NCI-H2227 (cell line): ENCODE data around the gene HAX1.
"Not testable (repeated sequence)": the region's sequence is repeated elsewhere in the genome, so short reads cannot be mapped to it uniquely, and the experiment has no call there.

Source experiments
- DNase-seq: peaks from one replicate; lab custom pipeline; 2025; ENCODE audit not compliant: unreplicated experiment; lab: John Stamatoyannopoulos, UW

The HAX1 gene

DNA sequence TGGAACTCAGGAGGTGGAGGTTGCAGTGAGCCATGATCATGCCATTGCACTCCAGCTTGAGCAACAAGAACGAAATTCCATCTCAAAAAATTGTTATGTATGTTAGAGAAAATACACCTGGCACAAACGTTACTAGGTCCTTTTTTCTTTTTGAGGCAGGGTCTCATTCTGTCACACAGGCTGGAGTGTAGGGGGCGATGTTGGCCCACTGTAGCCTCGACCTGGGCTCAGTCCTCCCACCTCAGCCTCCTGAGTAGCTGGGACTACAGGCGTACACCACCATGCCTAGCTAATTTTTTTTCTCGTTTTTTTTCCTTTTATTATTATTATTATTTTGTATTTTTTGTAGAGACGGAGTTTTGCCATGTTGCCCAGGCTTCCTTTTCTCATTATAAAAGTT lies 4.4 kb downstream of the HAX1 start:
- DNase-seq = no peak

GRCh38 chr1:154287591-154287990 lies 15.2 kb downstream of the HAX1 start:
- not testable (repeated sequence) for DNase-seq

GRCh38 chr1:154288661-154289060 lies 16.2 kb downstream of the HAX1 start:
- no peak for DNase-seq

- no peak for DNase-seq
Observed at GRCh38 chr1:154290921-154291320, 18.5 kb downstream of the HAX1 start.

GRCh38 chr1:154295408-154296235 lies 23.2 kb downstream of the HAX1 start:
- DNase-seq = peak; percentile 6

- no peak for DNase-seq
Observed at GRCh38 chr1:154301582-154301981, 29.2 kb downstream of the HAX1 start.

- DNase-seq = no peak
Observed at GRCh38 chr1:154304664-154305337, 32.4 kb downstream of the HAX1 start.

DNA sequence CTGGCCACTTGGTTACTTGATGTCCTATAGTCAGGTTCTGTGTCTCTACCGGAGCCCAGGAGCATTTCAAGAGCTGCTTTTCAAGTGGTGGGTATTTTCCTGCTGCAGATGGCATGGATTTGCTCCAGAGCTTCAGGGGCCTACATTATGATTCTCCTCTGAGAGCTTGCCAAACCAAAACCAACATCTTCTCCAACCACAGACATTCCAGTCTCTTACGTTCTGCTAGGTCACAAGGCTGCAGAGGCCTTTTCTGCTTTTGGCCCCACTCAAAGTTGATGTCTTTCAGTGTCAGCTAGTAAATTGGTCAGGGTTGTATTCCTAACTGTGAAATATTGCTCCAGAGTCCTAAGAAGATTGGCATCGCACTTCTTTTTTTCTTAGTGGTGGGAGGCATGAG lies 33.7 kb downstream of the HAX1 start:
- no peak for DNase-seq

DNA sequence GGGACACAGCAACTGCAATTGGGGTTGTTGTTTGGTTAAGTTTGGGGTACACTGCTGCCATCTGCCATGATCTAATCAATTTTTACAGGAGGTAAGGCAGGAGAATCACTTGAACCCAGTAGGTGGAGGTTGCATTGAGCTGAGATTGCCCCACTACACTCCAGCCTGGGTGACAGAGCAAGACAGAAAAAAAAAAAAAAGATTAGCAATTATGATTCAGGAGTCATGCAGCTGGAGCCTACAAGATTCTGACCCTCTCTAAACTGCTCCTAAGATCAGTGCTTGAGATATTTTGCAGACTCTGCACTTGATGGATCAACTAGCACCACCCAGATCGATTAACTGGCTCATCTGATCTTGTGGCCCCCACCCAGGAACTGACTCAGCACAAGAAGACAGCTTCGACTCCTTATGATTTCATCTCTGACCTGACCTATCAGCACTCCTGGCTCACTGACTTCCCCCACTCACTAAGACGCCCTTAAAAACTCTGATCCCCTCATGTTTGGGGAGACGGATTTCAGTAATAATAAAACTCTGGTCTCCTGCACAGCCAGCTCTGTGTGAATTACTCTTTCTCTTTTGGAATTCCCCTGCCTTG lies 35.3 kb downstream of the HAX1 start:
- DNase-seq = not testable (repeated sequence)

DNA sequence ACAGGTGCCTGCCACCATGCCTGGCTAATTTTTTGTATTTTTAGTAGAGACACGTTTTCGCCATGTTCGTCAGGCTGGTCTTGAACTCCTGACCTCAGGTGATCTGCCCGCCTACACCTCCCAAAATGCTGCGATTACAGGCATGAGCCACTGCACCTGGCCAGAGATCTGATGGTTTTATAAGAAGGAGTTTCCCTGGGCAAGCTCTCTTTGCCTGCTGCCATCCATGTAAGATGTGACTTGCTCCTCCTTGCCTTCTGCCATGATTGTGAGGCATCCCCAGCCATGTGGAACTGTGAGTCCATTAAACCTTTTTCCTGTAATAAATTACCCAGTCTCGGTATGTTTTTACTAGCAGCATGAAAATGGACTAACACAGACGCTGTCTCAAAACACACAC lies 36.7 kb downstream of the HAX1 start:
- DNase-seq = not testable (repeated sequence)

GRCh38 chr1:154312229-154313065 lies 40.0 kb downstream of the HAX1 start:
- not testable (repeated sequence) for DNase-seq

DNA sequence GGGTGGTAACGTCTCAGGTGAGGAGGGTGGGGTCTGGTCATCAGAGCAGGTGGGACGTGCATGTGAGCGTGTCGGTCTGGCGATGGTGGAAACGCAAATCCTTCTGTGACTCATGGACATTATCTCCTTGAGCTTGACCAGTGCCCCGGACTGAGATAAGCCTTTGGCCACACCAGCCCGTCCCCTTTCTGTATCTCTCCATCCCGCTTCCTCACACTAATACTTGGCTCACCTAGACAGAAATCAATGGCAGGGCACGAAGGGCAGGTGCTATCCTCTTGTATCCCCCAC lies 40.6 kb downstream of the HAX1 start:
- DNase-seq = no peak

- not testable (repeated sequence) for DNase-seq
Observed at GRCh38 chr1:154314226-154314625, 41.8 kb downstream of the HAX1 start.

DNA sequence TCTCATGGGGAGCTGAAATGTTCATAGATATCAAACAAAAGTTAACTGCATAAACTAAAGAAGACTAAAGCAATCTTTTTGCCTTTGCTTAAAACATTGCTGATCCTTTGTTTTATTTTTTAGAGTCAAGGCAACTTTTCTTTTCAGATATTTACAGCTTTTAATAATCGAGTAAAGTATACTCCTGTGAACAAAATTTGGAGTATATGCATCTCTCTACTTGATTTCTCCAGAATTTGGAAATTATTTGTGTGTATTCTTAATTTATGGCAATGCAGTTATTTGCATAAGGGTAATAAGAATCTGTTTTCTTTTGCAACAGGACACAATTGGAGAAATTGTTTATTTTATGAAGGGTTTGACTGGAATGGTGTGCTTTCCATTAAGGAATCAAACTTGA lies 44.3 kb downstream of the HAX1 start:
- DNase-seq = no peak

GRCh38 chr1:154318386-154318785 lies 46.0 kb downstream of the HAX1 start:
- DNase-seq = no peak

GRCh38 chr1:154320882-154321608 lies 48.6 kb downstream of the HAX1 start, which contains the start of gene AQP10:
TSS of gene AQP10 (plus strand) at chr1:154321093. CDS start at chr1:154321156, 63 bp downstream.
- no peak for DNase-seq

DNA sequence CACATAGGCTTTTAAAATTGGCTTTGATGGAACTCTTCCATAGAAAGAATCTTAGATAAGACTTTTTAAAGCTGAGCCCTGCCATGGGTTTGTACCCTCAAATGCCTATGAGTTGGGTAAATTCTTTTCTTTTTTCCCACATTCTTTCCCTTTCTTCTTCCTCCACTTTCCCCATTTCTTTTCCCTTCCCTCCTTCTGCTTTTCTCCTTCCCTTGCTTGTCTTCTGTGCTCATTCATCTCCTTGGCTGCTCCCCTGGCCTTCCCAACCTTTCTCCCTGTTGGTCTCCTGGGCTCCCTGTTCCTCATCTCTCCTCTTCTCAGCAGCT lies 49.1 kb downstream of the HAX1 start:
- not testable (repeated sequence) for DNase-seq

DNA sequence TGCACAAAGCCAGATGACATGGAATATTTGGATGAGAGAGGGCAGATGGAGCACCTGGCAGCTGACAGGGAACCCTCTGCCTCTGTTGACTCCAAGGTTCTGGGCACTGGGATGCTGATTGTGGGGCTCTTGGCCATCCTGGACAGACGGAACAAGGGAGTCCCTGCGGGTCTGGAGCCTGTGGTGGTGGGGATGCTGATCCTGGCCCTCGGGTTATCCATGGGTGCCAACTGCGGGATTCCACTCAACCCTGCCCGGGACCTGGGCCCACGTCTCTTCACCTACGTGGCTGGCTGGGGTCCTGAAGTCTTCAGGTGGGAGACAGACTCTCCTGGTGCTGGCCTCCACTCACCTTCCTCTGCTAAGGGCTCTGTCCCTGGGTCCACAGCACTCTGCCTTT lies 51.1 kb downstream of the HAX1 start:
- no peak for DNase-seq

- no peak for DNase-seq
Observed at GRCh38 chr1:154324241-154324640, 51.8 kb downstream of the HAX1 start.

- DNase-seq = peak; percentile 92
Observed at GRCh38 chr1:154324669-154325582, 52.5 kb downstream of the HAX1 start, which contains the start of gene ATP8B2. TSS of gene ATP8B2 (plus strand) at chr1:154325525. CDS start at chr1:154328142, 2,617 bp downstream.
